Germinal center (tissue), 1 donor: Measurements from ENCODE around the gene PAGR1.
"Not testable (repeated sequence)": the region's sequence is repeated elsewhere in the genome, so short reads cannot be mapped to it uniquely, and the experiment has no call there.

Experiments
- DNase-seq: peaks from one replicate; pipeline ENCODE4 v3.0.0; 2012; ENCODE audit warnings: mixed read lengths, low spot score

Gene PAGR1

DNA sequence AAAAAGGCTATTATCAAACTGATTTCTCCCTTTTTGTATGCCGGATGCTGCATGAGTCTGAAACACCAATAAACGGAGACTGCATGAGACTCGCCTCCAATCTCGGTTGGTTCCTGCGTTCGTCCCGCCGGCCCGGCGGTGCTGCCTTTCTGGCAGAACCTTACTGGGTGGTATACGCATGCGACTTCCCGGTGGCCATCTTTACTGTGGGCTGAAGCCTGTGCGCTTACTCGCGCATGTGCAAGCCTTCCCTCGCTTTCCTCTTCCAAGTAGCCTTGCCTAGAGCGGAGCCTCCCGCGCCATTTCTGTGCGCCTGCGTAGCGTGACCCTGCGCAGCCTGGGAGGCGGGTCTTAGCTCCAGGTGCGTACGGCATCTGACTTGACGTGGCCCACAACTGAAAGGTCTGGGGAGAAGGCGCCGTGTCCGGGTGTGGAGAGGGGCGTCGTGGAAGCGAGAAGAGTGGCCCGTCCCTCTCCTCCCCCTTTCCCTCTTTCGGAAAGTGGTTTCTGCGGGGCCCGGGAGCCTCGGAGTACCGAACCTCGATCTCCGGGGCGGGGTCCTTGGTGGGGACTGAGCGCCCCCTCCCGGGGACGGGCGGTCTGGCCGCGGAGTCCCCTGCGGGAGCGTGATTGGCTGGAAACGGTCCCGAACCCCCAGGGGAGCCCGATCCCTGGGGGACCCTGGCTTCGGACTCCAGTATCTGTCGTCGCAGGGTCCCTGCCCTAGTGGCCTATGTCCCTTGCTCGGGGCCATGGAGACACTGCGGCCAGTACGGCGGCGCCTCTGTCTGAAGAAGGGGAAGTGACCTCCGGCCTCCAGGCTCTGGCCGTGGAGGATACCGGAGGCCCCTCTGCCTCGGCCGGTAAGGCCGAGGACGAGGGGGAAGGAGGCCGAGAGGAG, at the start of gene PAGR1:
Gene PAGR1 (plus strand): TSS at position 360 of the 901 bp plus-strand sequence. CDS start 374 bp downstream, at position 734.
- peak; percentile 96 for DNase-seq

DNA sequence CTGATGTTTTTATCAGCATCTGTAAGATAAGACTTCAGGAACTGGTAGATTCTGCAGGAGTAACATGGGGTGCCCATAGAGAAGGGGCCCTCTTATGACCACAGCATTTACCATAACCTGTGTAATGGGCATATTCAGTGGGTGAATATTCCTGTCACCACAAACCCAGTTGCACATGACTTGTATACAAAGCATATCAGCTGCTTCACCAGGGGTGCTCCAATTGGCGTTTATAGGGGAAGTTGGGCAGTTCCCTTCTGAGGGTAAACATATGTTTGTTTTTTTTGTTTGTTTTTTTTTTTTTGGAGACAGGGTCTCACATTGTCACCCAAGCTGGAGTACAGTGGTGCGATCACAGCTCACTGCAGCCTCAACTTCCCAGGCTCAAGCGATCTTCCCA, 49.4 kb upstream of the PAGR1 start:
- DNase-seq, result no peak

DNA sequence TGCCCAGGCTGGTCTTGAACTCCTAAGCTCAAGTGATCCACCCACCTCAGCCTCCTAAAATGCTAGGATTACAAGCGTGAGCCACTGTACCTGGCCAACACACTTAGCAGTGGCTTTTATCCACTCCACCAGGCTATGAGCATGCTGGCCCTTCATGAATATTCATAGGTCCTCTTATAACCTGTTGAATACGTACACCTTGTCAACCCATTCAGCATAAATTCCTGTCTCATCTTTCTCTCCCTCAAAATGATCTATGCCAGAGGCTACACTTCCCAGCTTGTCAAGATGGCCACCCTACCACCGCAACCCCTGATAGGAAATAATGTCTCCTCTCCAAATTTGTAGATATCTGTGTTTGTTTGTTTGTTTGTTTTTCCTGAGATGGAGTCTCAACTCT, 48.9 kb upstream of the PAGR1 start:
- no peak for DNase-seq

DNA sequence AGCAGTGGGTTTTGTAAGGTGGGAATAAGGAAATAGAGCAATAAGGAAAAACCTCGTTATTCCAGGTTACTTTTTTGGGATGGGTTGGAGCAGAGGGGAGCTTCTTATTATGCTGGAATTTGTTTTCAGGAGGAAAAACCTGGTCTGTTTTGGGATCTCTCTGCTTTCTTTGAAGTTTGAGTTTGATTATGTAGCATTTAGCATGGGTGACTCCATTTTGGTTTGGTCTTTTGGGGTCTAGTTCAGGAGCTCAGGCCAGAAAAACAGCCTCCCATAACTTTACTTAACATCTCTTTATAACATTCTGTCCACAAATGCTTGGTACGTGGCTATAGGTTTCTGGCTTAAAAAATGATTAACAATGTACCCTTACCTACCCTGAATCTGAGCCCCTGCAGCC, 46.4 kb upstream of the PAGR1 start:
- no peak for DNase-seq

DNA sequence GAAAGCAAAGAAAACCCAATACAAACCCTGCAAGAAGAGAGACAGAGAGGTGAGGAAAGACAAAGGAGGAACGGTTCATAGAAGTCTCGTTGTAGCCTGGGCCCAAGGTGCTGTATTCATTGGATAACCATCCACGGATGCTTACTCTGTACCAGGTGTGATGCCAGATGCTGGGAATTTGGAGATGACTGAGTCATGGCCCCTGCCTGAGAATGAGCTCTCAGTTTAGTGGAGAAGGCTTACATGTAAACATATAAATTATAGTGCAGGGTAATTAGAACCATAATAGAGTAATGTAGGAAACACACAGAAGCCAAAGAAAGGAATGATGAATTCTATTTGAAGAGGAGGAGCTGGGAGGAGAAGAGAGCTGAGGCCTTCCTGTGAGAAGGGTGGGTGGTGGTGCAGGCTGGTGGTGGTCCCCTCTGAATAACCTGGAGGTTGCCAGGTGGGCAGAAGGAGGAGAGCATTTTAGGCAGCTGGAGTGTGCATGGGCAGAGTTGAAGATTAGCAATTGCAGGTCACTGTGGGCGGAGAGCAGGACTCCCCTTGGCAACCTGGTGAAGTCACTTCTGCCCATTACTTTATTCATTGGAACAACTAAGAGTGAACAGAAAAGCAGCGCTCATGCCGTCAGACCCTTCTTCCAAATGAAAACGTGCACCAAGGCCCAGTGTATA, 45.6 kb upstream of the PAGR1 start:
- DNase-seq, result no peak

DNA sequence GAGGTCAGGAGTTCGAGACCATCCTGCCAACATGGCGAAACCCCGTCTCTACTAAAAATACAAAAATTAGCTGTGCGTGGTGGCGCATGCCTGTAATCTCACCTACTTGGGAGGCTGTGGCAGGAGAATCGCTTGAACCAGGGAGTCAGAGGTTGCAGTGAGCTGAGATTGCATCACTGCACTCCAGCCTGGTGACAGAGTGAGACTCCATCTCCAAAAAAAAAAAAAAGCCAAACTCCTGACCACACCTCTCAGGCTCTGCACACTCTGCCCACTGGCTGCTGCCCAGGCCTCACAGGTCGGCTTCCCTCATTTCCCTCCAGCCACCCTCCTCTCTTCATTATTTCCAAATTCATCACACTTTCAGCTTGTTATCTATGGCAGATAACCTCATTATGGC, 43.6 kb upstream of the PAGR1 start:
- DNase-seq, result not testable (repeated sequence)

DNA sequence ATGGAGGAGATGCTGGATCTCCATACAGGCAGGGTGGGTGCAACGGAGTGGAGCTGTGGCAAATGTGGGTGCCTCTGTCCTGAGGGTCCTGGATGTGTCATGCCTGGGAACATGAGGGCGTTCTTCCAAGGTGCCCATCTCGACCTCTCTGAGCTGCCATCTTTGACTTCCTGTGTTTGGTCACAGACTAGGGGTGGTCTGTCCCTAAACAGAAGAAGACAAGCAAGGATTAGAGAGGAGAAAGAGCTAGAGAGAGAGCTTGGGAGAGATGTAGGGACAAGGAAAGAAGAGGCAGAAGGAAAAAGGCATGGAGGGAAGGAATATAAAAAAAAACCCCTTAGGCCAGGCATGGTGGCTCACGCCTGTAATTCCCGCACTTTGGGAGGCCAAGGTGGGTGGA, 41.2 kb upstream of the PAGR1 start:
- DNase-seq, result no peak

DNA sequence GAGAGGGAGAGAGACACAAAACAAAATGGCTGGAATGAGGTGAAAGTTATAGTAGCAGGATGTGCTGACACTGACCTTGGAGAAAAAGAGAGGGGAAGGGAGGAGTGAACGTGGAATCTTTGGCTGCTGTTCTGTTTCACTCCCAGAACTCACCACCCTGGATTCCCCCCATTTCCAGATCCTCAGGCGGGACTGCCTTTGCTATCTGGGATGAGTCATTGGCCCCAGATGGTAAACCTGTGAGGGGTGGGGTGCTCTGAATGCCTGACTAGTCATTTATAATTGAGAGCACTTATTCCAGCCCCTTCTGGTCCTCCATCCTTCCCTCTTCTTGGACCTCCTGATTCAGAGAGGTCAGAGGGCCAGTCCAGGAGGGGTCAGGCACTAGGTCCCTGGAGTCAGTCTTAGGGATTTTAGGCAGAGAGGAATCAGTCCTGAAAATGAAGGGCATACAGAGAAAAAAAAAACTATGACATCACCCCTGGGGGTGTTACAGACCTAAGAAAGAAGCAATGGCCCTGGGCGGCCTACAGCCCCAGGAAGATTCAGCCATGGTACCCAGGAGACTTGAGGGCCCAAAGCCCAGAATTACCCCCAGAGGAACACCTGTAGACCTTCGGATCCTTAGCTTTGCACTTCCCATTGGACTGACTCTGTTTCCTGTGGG, 40.1 kb upstream of the PAGR1 start:
- DNase-seq, result no peak

DNA sequence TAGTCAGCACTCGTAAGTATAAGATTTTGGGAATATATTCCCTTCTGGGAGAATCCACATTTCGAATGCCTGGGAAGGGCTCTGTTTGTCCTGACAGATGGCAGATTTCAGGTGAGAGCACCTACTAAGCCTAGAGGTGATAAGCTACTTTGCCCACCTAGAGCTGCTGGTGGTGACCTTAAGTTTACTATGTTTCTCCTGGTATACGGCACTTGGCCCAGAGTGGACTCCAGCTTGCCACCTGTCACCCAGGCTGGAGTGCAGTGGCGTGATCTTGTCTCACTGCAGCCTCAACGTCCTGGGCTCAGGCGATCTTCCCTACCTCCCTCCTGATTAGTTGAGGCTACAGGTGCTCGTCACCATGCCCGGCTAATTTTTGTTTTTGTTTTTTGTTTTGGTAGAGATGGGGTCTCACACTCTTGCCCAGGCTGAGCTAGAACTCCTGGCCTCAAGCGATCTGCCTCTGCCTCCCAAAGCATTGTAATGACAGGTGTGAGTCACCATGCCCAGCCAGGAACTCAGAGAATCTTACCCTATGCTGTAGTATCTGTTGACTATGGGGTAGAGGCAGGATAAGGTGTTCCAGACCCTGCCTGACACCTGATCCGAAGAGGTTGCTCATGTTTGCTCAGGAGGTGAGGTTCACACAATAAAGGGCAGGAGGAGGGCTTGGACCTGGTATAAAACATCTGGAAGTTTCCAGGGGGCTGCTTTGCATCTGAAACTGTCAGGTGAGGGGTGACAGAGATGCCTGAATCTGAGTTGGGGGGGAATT, 38.2 kb upstream of the PAGR1 start, which contains the start of gene ZG16:
Gene ZG16 (plus strand): TSS at position 681 of the 775 bp plus-strand sequence. CDS start 1,011 bp downstream, outside the sequence.
- DNase-seq, result no peak

DNA sequence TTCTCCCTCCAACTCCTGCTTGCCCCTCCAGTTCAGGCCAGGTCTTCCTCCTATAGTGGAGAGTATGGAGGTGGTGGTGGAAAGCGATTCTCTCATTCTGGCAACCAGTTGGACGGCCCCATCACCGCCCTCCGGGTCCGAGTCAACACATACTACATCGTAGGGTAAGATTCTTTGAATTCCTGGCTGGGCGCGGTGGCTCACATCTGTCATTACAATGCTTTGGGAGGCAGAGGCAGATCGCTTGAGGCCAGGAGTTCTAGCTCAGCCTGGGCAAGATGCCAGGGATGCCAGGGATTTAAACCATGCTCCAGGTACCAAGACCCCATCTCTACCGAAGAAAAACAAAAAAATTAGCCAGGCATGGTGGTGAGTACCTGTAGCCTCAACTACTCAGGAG, 36.5 kb upstream of the PAGR1 start:
- no peak for DNase-seq

DNA sequence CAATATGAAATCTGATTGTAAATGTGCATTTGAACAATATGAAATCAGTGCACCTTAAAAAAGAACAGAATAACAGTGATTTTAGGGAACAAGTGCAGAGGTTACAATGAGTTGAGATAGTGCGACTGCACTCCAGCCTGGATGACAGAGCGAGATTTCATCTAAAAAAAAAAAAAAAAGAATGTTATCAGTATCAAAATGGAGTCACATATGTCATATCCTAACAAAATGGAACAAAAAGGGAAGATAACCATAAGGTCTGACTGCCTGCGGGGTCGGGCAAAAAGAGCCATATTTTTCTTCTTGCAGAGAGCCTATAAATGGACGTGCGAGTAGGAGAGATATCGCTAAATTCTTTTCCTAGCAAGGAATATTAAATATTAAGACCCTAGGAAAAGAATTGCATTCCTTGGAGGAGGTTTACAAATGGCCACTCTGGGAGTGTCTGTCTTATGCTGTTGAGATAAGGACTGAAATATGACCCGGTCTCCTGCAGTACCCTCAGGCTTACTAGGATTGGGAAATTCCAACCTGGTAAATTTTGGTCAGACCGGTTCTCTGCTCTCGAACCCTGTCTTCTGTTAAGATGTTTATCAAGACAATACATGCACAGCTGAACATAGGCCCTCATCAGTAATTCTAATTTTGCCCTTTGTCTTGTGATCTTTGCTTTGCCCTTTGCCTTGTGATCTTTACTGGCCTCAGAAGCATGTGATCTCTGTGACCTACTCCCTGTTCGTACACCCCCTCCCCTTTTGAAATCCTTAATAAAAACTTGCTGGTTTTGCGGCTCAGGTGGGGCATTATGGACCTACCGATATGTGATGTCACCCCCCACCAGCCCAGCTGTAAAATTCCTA, 32.6 kb upstream of the PAGR1 start:
- DNase-seq, result not testable (repeated sequence)

DNA sequence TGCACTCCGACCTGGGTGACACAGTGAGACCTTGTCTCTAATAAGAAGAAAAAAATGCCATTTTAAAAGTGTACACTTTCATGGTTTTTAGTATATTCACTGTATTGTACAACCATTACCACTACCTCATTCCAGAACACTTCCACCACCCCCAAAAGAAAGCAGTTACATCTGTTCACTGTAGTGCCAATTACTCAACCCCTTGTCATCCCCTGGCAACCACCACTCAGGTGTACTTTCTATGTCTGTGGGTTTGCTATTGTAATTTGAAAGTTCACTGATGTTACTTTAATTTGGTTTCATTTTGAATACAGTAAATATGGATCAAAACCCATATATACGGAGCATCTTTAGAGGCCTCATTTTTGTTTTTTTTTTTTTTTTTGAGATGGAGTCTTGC, 31.8 kb upstream of the PAGR1 start:
- DNase-seq, result no peak

DNA sequence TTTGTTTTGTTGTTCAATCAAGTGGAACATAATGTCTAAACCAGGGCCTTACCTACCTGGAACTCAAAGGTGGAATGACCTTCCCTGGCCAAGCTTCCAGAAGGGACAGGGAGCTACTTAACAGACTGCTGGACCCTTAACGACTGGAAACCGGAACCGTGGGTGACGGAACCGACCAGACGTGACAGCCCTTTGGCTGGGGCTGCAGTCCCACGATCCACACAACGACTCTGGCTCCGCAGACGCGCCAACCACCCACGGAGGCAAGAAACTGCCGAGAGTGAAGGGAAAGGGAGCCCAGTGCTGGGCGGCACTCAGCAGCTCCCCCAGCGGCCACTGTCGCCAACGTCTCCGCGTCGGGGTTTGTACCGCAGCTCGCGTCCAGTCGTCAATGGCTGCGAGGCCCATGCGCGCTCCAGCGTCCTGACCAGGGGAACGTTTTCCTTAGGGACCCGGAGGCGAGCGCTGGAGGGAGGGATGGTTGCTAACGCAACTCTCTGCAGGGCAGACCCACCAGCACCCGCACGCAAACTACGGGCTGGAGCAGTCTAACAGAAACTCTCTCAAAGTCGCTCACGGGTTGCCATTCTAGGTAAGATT, 31.0 kb upstream of the PAGR1 start:
- peak; percentile 83 for DNase-seq

DNA sequence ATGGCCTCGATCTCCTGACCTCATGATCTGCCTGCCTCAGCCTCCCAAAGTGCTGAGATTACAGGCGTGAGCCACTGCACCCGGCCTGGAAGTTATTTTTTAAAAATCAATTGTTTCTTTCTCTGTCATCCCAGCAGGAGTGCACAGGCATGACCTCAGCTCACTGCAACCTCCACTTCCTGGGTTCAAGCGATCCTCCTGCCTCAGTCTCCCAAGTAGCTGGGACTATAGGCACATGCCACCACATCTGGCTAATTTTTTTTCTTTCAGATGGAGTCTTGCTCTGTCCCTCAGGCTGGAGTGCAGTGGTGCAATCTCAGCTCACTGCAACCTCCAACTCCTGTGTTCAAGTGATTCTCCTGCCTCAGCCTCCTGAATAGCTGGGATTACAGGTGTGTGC, 28.8 kb upstream of the PAGR1 start:
- DNase-seq, result not testable (repeated sequence)

DNA sequence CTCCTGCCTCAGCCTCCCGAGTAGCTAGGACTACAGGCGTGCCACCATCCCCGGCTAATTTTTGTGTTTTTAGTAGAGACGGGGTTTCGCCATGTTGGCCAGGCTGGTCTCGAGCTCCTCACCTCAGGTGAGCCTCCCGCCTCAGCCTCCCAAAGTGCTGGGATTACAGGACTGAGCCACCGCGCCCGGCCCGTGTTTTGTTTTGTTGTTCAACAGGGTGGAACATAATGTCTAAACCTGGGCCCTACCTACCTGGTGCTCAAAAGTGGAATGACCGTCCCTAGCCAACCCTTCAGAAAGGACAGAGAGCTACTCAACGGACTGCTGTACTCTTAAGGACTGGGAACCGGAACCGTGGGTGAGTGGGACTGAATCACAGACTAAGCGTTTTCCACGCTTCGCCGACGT, 26.2 kb upstream of the PAGR1 start:
- DNase-seq, result no peak

DNA sequence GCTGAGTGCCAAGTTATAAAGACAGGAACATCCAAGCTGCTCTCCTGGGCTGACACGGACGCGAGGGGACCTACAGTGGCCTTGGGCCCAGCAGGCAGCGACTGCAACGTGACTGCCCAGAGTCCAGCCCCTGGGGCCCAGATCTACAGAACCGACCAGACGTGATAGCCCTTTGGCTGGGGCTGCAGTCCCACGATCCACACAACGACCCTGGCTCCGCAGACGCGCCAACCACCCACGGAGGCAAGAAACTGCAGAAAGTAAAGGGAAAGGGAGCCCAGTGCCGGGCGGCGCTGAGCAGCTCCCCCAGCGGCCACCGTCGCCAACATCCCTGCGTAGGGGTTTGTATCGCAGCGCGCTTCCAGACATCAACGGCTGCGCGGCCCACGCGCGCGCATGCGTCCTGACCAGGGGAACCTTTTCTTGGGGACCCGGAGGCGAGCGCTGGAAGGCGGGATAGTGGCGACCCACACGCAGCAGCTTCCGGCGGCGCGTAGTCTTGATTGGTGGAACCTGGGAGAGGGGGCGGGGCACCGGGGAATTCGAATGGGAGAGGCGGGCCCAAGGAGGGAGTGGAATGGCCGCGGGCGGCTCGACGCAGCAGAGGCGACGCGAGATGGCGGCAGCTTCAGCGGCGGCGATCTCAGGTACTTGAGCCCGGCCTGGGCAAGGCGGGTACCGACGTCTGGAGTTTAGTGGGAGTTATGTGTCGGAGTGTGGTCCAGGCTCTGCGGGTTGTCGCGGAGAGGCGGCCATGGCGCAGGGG, 25.6 kb upstream of the PAGR1 start, which contains the start of gene KIF22:
Gene KIF22 (plus strand): TSS at position 569 of the 766 bp plus-strand sequence. CDS start 9 bp downstream, at position 578.
- DNase-seq, result peak; percentile 100

DNA sequence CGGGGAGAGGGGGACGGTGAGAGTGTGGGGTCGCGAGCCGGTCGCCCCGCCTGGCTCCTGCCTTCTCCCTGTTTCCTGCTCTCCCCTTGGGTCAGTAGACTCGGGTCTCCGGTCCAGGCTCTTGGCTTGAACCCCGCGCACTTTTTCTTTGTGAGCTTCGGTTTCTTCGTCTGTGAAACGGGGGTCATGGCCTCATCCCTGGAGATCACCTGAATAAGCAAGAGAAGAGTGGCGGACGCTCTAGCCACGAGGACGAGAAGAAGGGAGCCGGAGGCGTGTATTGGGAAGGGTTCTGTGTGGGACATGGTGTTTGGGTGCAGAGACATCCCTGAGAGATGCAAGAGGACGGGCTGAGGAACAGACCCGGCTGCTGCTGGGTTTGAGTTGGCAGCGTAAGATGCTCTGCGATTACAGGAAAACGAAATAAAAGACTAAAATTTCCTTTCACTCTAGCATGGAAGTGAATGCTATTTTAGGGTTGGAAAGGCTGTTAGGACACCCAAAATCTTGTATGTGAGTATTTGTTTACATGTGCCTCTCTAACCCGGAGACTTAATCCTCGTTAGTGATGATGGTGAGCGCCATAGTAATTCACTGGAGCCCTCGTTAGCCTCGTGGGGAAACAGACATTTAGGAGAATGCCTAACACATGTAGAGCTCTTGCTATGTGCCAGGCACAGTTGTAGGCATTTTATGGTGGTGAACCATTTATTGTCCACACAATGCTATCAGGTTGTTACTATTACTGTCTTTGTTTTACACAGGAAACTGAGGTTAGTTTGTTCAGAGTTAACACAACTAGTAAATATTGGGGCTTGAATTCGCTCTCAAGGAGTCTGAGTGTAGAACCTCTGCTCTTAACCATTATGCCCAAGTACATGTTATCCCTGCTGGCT, 24.8 kb upstream of the PAGR1 start:
- DNase-seq, result no peak
